Endothelial cell of umbilical vein (primary cell): Measurements from ENCODE around the gene LRIT2. TPM values are rescaled to one million over a fixed set of nuclear protein-coding genes. Genes with fewer than 3 reads are reported as not detected.

Experiments used
- BruUV-seq: library from RNA; stranded (reverse); fragments of 400-500 nt; replicated peaks from 2 replicates; lab custom pipeline; 2021; lab: Mats Ljungman, UMichigan
- CTCF ChIA-PET: fragments of 300-600, 350-600 bp; sonication (Branson Sonifier 250); formaldehyde crosslinking; loops from one replicate; lab custom pipeline; 2021; ENCODE audit warnings: antibody characterized with exemption, inconsistent platforms; lab: Charles Lee
- POLR2A ChIA-PET: fragments of 300-600, 350-600 bp; sonication (Branson Sonifier 250); formaldehyde crosslinking; loops from one replicate; lab custom pipeline; 2021; ENCODE audit warnings: antibody characterized with exemption, inconsistent platforms; lab: Charles Lee
- DNase-seq: peaks from one replicate; pipeline ENCODE4 v3.0.0-alpha.2; 2011; ENCODE audit warnings: low read depth, low spot score
- FAIRE-seq: peaks from 2 replicates; lab custom pipeline; 2011; peaks lifted over from hg19 to GRCh38; lab: Jason Lieb, UNC
- H2AFZ ChIP-seq: 2 replicates; pipeline ENCODE4 v1.6.0; 2012; ENCODE audit warnings: low read depth, low read length, control low read depth, inconsistent platforms
- H3K27ac ChIP-seq: 2 replicates; pipeline ENCODE4 v1.5.1; 2011; ENCODE audit warnings: low read depth, mild to moderate bottlenecking, control low read depth, low read length, moderate library complexity; ENCODE audit not compliant: insufficient read depth
- H3K27me3 ChIP-seq, 2 experiments: 2 replicates each; pipeline versions ENCODE4 v1.6.0 to v1.6.1; 2011; ENCODE audit warnings: low read length in 2 of 2, mixed read lengths in 1 of 2; ENCODE audit not compliant: control insufficient read depth in 2 of 2, insufficient read depth in 2 of 2
- H3K36me3 ChIP-seq, 2 experiments: 2 replicates in 1 of 2; 3 replicates in 1 of 2; pipeline ENCODE4 v1.5.1; 2011; ENCODE audit warnings: low read length in 2 of 2, mild to moderate bottlenecking in 1 of 2, moderate library complexity in 1 of 2; ENCODE audit not compliant: control insufficient read depth in 2 of 2, insufficient read depth in 2 of 2; ENCODE audit errors: extremely low read depth in 1 of 2
- H3K4me1 ChIP-seq: 3 replicates; pipeline ENCODE4 v1.5.1; 2011; ENCODE audit warnings: mild to moderate bottlenecking, low read length; ENCODE audit not compliant: control insufficient read depth, insufficient read depth; ENCODE audit errors: extremely low read depth
- H3K4me2 ChIP-seq: 2 replicates; pipeline ENCODE4 v1.6.1; 2011; ENCODE audit warnings: low read length, control low read depth, mixed read lengths; ENCODE audit not compliant: insufficient read depth
- H3K4me3 ChIP-seq, 3 experiments: fragments of 200-600 bp in 1 of 3; sonication (generic), shearing (Covaris generic) in 1 of 3; replicated peaks in 1 of 3; 2 replicates each; pipeline ENCODE4 v1.5.1; 2011 to 2016; ENCODE audit warnings: control low read depth in 3 of 3, low read length in 3 of 3, mild to moderate bottlenecking in 2 of 3, inconsistent platforms in 1 of 3, low read depth in 1 of 3, moderate library complexity in 1 of 3; ENCODE audit not compliant: insufficient read depth in 1 of 3
- H3K79me2 ChIP-seq: 2 replicates; pipeline ENCODE4 v1.6.0; 2012; ENCODE audit warnings: low read length, inconsistent platforms; ENCODE audit not compliant: control insufficient read depth, insufficient read depth
- H3K9ac ChIP-seq: replicated peaks from 2 replicates; pipeline ENCODE3; 2011; ENCODE audit warnings: low read length, control low read depth; ENCODE audit not compliant: insufficient read depth; ENCODE audit errors: extremely low read depth
- H3K9me1 ChIP-seq: replicated peaks from 3 replicates; pipeline ENCODE4 v1.6.0; 2011; ENCODE audit warnings: mild to moderate bottlenecking, low read length; ENCODE audit not compliant: control insufficient read depth, insufficient read depth; ENCODE audit errors: extremely low read depth
- H3K9me3 ChIP-seq: replicated peaks from 2 replicates; pipeline ENCODE4 v1.5.1; 2012; ENCODE audit warnings: low read length, inconsistent platforms; ENCODE audit not compliant: control insufficient read depth, insufficient read depth
- H4K20me1 ChIP-seq: replicated peaks from 2 replicates; pipeline ENCODE3; 2011; ENCODE audit warnings: mild to moderate bottlenecking, low read length; ENCODE audit not compliant: control insufficient read depth, insufficient read depth; ENCODE audit errors: extremely low read depth
- EZH2 ChIP-seq: IDR thresholded peaks from 2 replicates; pipeline ENCODE4 v1.6.1; 2012; ENCODE audit warnings: borderline replicate concordance, low read depth, mild to moderate bottlenecking, moderate library complexity, low read length, inconsistent platforms; ENCODE audit not compliant: severe bottlenecking
- FOS ChIP-seq: IDR thresholded peaks from 2 replicates; pipeline ENCODE4 v1.6.1; 2011; ENCODE audit warnings: mild to moderate bottlenecking, low read length, moderate library complexity, borderline replicate concordance; ENCODE audit not compliant: insufficient read depth
- GATA2 ChIP-seq: IDR thresholded peaks from 2 replicates; pipeline ENCODE4 v1.7.0; 2011; ENCODE audit warnings: low read depth, mild to moderate bottlenecking, moderate library complexity, mixed read lengths, low read length; ENCODE audit not compliant: insufficient read length, insufficient read depth
- JUN ChIP-seq: IDR thresholded peaks from 2 replicates; pipeline ENCODE4 v1.6.1; 2011; ENCODE audit warnings: borderline replicate concordance, low read depth; ENCODE audit not compliant: insufficient read length, insufficient read depth
- MYC ChIP-seq: IDR thresholded peaks from one replicate; pipeline ENCODE4 v1.6.1; 2011; ENCODE audit warnings: mild to moderate bottlenecking, low read depth, low read length
- POLR2A ChIP-seq: IDR thresholded peaks from 2 replicates; pipeline ENCODE4 v1.6.1; 2012; ENCODE audit warnings: low read depth, mild to moderate bottlenecking, control low read depth, low read length
- POLR2AphosphoS5 ChIP-seq: IDR thresholded peaks from 2 replicates; pipeline ENCODE4 v1.6.1; 2012; ENCODE audit warnings: low read depth, mild to moderate bottlenecking, control low read depth, low read length, moderate library complexity; ENCODE audit not compliant: insufficient read depth
- dilution Hi-C: fragments of 300-500 bp; cut with MboI; formaldehyde crosslinking; loops from one replicate; pipeline ENCODE4 v1.15.0; 2019; ENCODE audit warnings: low sequenced_read_pairs; ENCODE audit not compliant: extremely low pct_ligation_motif_present
- intact Hi-C: fragments of 100-400 bp; cut with micrococcal nuclease; formaldehyde crosslinking; loops from one replicate; pipeline ENCODE4 v1.10.0; 2022
- polyA plus RNA-seq, 4 experiments: library from polyadenylated mRNA; depleted of rRNA in 3 of 4; stranded (reverse) in 3 of 4; unstranded in 1 of 4; fragments of >200 nt; gene quantifications; 2 replicates each; pipeline versions ENCODE4 v1.2.1 to v1.2.3, GENCODE V29; 2011 to 2012; ENCODE audit warnings: missing spikeins in 1 of 4
- total RNA-seq: library from RNA; stranded (reverse); gene quantifications from 2 replicates; pipeline ENCODE4 v1.2.3, GENCODE V29; 2021
- TF ChIP-seq, protein P1 (sequence below): IDR thresholded peaks from 2 replicates; pipeline ENCODE4 v1.6.1; 2011; ENCODE audit not compliant: insufficient read depth, insufficient read length
- TF ChIP-seq, protein P2 (sequence below), 2 donors: IDR thresholded peaks; 1 replicate in 1 of 2; 2 replicates in 1 of 2; pipeline ENCODE4 v1.5.1; 2011; ENCODE audit warnings: low read length in 2 of 2, mild to moderate bottlenecking in 2 of 2, moderate library complexity in 2 of 2, control low read depth in 1 of 2, inconsistent platforms in 1 of 2, low read depth in 1 of 2; ENCODE audit not compliant: insufficient read depth in 1 of 2; ENCODE audit errors: extremely low read depth in 1 of 2

The LRIT2 gene
- total and polyA plus RNA-seq, 2 donors (not counting 3 experiments of a cell fraction or from before 2014, with no cell fraction given), result not detected

DNA sequence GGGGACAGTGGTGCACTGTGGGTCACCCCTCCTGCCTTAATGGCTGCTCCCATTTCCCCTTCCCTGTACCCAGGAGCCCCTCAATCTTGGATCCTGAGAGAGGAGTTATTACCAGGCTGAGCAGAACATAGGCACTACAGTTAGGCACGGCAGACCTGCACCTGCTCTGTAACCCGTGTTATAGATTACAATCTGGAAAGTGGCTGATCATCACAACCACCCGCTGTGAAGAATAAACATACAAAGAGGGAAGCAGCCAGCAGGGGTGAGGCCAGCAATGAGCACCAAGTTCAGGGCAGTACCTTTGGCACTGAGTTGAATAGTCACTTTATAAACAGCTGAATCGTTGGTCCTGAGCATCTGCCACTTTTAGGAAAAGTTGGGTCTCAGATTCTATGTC, 29.3 kb downstream of the LRIT2 start:
- ChIA-PET CTCF (interaction anchor here (1.1 kb wide), 1 partner anchor 21 kb away, joined by 3 read pairs; no protein-coding TSS in a partner anchor), POLR2A (no interaction called here)
- dilution Hi-C loops (no loop called here), intact Hi-C loops (no loop called here)
- DNase-seq, result no peak
- peaks cover 31% of the 10 kb centered on the region in 2 experiments for H3K27me3 ChIP-seq
- no peaks in the 10 kb centered on the region for H3K9me1 ChIP-seq
- no peaks in the 10 kb centered on the region for H3K9me3 ChIP-seq
- no peak overlapping the region for H3K4me2 ChIP-seq
- H3K36me3 ChIP-seq, result no peaks in the 10 kb centered on the region
- H2AFZ ChIP-seq, result no peak overlapping the region
- no peak overlapping the region for H3K4me3 ChIP-seq
- TF ChIP-seq GATA2 (no peak), MYC (no peak), POLR2A (no peak), EZH2 (no peak), FOS (no peak), POLR2AphosphoS5 (no peak), JUN (no peak)
- TF ChIP-seq, protein P1, sequence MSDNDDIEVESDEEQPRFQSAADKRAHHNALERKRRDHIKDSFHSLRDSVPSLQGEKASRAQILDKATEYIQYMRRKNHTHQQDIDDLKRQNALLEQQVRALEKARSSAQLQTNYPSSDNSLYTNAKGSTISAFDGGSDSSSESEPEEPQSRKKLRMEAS, result no peak
- TF ChIP-seq, protein P2, sequence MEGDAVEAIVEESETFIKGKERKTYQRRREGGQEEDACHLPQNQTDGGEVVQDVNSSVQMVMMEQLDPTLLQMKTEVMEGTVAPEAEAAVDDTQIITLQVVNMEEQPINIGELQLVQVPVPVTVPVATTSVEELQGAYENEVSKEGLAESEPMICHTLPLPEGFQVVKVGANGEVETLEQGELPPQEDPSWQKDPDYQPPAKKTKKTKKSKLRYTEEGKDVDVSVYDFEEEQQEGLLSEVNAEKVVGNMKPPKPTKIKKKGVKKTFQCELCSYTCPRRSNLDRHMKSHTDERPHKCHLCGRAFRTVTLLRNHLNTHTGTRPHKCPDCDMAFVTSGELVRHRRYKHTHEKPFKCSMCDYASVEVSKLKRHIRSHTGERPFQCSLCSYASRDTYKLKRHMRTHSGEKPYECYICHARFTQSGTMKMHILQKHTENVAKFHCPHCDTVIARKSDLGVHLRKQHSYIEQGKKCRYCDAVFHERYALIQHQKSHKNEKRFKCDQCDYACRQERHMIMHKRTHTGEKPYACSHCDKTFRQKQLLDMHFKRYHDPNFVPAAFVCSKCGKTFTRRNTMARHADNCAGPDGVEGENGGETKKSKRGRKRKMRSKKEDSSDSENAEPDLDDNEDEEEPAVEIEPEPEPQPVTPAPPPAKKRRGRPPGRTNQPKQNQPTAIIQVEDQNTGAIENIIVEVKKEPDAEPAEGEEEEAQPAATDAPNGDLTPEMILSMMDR (IDR thresholded peaks at IDR 0.05; ENCODE audit: extremely low read depth in 1 of 2, insufficient read depth in 1 of 2, low read depth in 1 of 2, low read length in 2 of 2), result no peak
- no peaks in the 10 kb centered on the region for H3K79me2 ChIP-seq
- H3K27ac ChIP-seq, result no peak overlapping the region
- H3K9ac ChIP-seq, result no peak overlapping the region
- no peak for FAIRE-seq
- H4K20me1 ChIP-seq, result no peaks in the 10 kb centered on the region
- no TSS peak for BruUV-seq
- no peaks in the 10 kb centered on the region for H3K4me1 ChIP-seq
